Ovary (tissue), 9 donors: ENCODE results near the gene TNFRSF1A. TPM values are rescaled to one million over a fixed set of nuclear protein-coding genes. Genes with fewer than 3 reads are reported as not detected.

Experiments used
- DNase-seq, 5 donors: peaks; one replicate each; pipeline ENCODE4 v3.0.0-alpha.2; 2019 to 2020
- H3K27ac ChIP-seq, 2 donors: fragments of 200-600 bp; one replicate each; pipeline versions ENCODE4 v1.5.1 to v1.8.0; 2019 to 2022
- H3K27me3 ChIP-seq: fragments of 200-600 bp; one replicate; pipeline ENCODE4 v1.8.0; 2022
- H3K36me3 ChIP-seq: fragments of 200-600 bp; sonication (generic); one replicate; pipeline ENCODE4 v1.5.1; 2019
- H3K4me1 ChIP-seq: one replicate; pipeline ENCODE4 v1.8.1; 2013; ENCODE audit warnings: mild to moderate bottlenecking, moderate library complexity; ENCODE audit not compliant: insufficient read depth
- H3K4me3 ChIP-seq: fragments of 200-600 bp; sonication (generic); one replicate; pipeline ENCODE4 v1.5.1; 2017
- H3K9me3 ChIP-seq, 2 donors: fragments of 200-600 bp in 1 of 2; sonication (generic) in 1 of 2; one replicate each; pipeline versions ENCODE4 v1.5.1 to v1.8.1; 2013 to 2019; ENCODE audit warnings: mild to moderate bottlenecking in 1 of 2, moderate library complexity in 1 of 2
- EP300 ChIP-seq: sonication (generic); formaldehyde crosslinking; IDR thresholded peaks from one replicate; pipeline ENCODE4 v1.6.1; 2017; ENCODE audit warnings: antibody characterized with exemption
- POLR2A ChIP-seq: fragments of 450-650 bp; IDR thresholded peaks from one replicate; pipeline ENCODE4 v1.6.1; 2017; ENCODE audit warnings: antibody characterized with exemption, mild to moderate bottlenecking, moderate library complexity
- WGBS, 3 donors: extraction: QIAGEN DNeasy Blood & Tissue Kit in 1 of 3; methylation state at CpG; one replicate each; pipeline versions ENCODE4 v1.1.5 to v1.1.7; 2013 to 2017; 5-methylcytosine and 5-hydroxymethylcytosine counted together
- intact Hi-C, 4 donors: fragments of 100-400 bp; cut with DNase I; formaldehyde crosslinking; loops; one replicate each; pipeline versions ENCODE4 v1.11.0 to v1.15.1; 2022 to 2023
- polyA plus RNA-seq, 2 donors: library from polyadenylated mRNA; stranded (reverse); fragments of 200-250 nt in 1 of 2; fragments of 350-450 nt in 1 of 2; fragmentation: Illumina TruSeq in 1 of 2; extraction: RNeasy Lipid Tissue Mini Kit (QIAGEN cat#74804) in 1 of 2; gene quantifications; one replicate each; pipeline ENCODE4 v1.2.3, GENCODE V29; 2013 to 2014
- total RNA-seq, 7 donors: library from RNA; depleted of rRNA in 2 of 7; stranded (reverse); fragments of >200 nt in 2 of 7; fragmentation: NEBNext Ultra II Directional in 3 of 7; extraction: Animal tissue kit (Norgen Biotek cat#: 25700) in 3 of 7; gene quantifications; one replicate each; pipeline versions ENCODE4 v1.1.0 to v1.2.4, GENCODE V29; 2016 to 2023
- TF ChIP-seq, protein P1 (sequence below), 3 donors: fragments of 450-650 bp in 2 of 3; fragments of 200-600 bp in 1 of 3; IDR thresholded peaks; one replicate each; pipeline versions ENCODE4 v1.5.1 to v1.8.0; 2016 to 2022; ENCODE audit warnings: antibody characterized with exemption in 3 of 3, mild to moderate bottlenecking in 1 of 3
- donor health status: DM: no; HTN: no; CAD: no; lungs with moderate emphysema.
- donor health status: DM: no; HTN: no; CAD: no.
- donor health status: Bipolar disorder and iron deficiency.
- donor health status: DM: yes; HTN: yes; CAD: no.
- donor health status: DM: no; HTN: no; CAD: no.
- donor health status: DM: yes; HTN: yes; CAD: no.

TNFRSF1A gene
- total and polyA plus RNA-seq, 9 donors = 92.8 to 274 (median 179) TPM

DNA sequence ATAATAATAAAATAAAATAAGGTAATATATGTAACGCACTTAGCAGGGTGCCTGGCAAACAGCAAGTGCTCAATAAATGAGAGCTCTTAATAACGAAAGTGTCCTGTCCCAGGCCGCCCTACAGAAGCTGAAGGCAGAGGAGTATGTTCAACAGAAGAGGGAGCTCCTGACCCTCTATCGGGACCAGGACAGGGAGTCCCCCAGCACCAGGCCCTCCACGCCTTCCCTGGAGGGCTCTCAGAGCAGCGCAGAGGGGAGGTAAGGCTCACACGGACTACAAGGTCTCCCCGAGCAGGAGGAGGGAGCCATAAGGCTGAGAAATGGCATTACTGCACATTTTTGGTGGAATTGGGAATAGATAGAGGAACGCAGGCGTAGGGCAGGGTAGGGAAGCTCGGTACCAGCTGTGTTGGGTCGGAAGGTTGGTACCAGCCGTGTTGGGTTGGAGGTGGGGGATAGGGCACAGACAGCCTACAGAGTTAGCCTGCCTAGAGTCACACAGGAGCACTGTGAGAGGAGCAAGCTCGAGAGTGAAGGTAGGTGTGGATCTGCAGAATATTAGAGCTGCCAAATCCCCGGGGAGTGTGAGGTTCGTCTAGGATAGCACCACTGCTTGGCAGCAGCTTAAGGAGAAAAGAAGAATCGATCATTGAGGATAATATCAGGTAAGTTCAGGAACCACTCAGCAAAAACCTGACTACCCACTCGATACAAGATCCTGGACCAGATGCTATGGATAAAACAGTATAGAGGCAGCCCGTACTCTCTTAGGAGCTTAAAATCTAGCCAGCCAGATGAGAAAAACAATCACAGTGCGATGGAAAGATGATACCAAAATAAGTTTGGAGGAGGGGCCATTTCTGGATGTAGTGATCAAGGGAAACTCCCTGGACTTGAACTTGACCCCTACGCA lies 15.3 kb downstream of the TNFRSF1A start:
- WGBS, 3 donors = 27 to 34% (median 28%) methylated on average over 21 of the region's 21 CpGs
- no peaks in the 10 kb centered on the region for H3K9me3 ChIP-seq
- H3K4me3 ChIP-seq = no peak overlapping the region
- H3K27ac ChIP-seq = peak overlapping the region; percentile 46 to 62
- intact Hi-C loops = loop anchor here (5.0 to 10.0 kb wide), 5 partner anchors 51 to 211 kb away; partner anchors contain the start of genes GAPDH (in 1 of the 4) and SCNN1A (in 1 of the 4)
- DNase-seq = peak; percentile 70 to 81 (median 79)
- no peaks in the 10 kb centered on the region for H3K36me3 ChIP-seq
- no peaks in the 10 kb centered on the region for H3K27me3 ChIP-seq
- TF ChIP-seq EP300 = no peak
- TF ChIP-seq POLR2A = no peak
- TF ChIP-seq, protein P1, sequence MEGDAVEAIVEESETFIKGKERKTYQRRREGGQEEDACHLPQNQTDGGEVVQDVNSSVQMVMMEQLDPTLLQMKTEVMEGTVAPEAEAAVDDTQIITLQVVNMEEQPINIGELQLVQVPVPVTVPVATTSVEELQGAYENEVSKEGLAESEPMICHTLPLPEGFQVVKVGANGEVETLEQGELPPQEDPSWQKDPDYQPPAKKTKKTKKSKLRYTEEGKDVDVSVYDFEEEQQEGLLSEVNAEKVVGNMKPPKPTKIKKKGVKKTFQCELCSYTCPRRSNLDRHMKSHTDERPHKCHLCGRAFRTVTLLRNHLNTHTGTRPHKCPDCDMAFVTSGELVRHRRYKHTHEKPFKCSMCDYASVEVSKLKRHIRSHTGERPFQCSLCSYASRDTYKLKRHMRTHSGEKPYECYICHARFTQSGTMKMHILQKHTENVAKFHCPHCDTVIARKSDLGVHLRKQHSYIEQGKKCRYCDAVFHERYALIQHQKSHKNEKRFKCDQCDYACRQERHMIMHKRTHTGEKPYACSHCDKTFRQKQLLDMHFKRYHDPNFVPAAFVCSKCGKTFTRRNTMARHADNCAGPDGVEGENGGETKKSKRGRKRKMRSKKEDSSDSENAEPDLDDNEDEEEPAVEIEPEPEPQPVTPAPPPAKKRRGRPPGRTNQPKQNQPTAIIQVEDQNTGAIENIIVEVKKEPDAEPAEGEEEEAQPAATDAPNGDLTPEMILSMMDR (IDR thresholded peaks at IDR 0.05) = peak; percentile 50 to 64 (median 54)
- H3K4me1 ChIP-seq = peaks cover 19% of the 10 kb centered on the region

DNA sequence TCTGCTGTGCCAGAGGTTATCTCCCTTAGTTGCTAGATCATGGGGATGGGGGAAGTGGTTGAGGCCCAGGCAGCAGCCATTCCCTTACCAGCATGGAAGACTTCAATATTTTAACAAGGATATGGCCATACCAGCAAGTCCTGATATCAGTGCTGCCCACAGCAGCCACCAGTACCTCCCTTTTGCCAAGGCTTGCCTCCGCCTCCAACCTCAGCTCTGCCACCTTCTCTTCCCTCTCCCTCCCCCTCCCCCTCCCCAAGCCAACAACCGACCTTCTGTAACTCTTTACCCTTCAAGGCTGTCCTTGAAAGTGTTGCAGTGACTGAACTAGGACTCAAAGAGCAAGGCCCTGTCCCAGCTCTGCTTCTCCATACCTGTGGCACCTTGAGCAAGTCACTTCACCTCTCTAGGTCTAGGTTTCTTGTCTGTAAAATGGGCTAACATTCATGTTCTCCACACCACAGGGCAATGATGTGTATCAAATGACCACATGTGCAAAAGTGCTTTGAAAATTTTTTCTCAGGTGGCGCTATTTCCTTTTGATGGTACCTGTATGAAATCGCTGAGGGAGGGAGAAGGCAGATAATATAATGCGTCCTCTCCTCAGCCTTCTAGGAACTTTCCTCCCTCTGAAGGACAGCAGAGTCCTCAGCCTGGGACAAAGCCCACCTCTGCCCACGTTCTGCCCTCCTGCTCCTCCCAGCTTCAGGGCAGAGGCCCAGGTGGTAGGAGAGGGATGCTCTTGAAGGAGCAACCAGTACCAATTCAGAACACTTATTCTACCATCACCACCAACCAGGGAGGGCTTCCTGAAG lies 16.7 kb downstream of the TNFRSF1A start:
- intact Hi-C loops = loop anchor here (5.0 to 10.0 kb wide), 5 partner anchors 52 to 212 kb away; partner anchors contain the start of genes GAPDH (in 1 of the 4) and SCNN1A (in 1 of the 4)
- Histone ChIP-seq H3K9me3 (no peaks in the 10 kb centered on the region), H3K27me3 (no peaks in the 10 kb centered on the region), H3K4me3 (no peak overlapping the region), H3K27ac (no peak overlapping the region), H3K36me3 (no peaks in the 10 kb centered on the region), H3K4me1 (peaks cover 13% of the 10 kb centered on the region)
- 69 to 74% (median 70%) methylated on average over 6 of the region's 6 CpGs for WGBS, 3 donors
- no peak for TF ChIP-seq EP300
- TF ChIP-seq POLR2A = no peak
- TF ChIP-seq, protein P1 (IDR thresholded peaks at IDR 0.05) = no peak
- peak in 1 of 5 donors; percentile 17 for DNase-seq

DNA sequence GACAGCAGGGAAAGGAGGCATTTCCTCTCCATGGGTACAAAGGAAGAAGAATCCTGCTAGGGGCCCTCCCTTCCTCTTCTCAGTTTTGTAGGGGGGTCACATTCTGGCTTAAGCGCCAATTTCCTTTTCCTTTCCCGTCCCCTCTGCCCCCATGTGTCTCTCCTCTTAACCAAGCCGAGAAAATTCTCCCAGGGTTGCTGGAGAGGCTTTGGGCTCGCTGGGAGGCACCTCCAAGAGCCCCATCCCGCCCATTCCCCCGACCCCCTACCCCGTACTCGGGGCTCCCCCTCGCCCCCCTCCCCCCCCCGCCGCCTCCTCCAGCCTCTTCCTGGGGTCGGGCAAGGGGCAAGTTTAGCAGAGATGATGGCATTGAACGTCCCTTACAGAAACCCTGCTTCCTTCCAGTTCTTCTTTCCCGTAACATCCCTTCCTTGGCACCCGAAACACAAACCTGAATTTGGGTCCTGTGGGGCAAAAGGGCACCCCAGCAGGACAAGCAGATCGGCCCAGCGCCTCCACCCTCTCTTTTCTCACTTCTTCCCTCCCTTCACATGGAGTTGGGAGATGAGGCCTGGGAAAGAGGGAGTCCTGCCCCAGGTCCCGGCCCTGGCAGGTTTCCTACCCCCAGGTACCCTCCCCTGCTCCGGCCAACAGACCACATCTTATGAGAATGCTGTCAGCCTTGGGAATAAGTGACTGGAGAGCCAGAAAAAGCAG lies 17.7 kb downstream of the TNFRSF1A start:
- H3K9me3 ChIP-seq = no peaks in the 10 kb centered on the region
- intact Hi-C loops = loop anchor here in 2 of 4 donors (10.0 kb wide), 2 partner anchors 141 to 211 kb away; partner anchors contain the start of gene GAPDH (in 1 of the 2)
- WGBS, 3 donors = 23 to 37% (median 25%) methylated on average over 19 of the region's 19 CpGs
- no peaks in the 10 kb centered on the region for H3K36me3 ChIP-seq
- DNase-seq = peak in 1 of 5 donors; percentile 28
- no peaks in the 10 kb centered on the region for H3K27me3 ChIP-seq
- no peak overlapping the region for H3K4me3 ChIP-seq
- TF ChIP-seq POLR2A = no peak
- no peak for TF ChIP-seq EP300
- TF ChIP-seq, protein P1 (IDR thresholded peaks at IDR 0.05) = no peak
- H3K27ac ChIP-seq = no peak overlapping the region
- H3K4me1 ChIP-seq = peaks cover 13% of the 10 kb centered on the region
